Heart left ventricle (tissue), 16 donors: Measurements from ENCODE around the gene SHMT2. TPM values are rescaled to one million over a fixed set of nuclear protein-coding genes. Genes with fewer than 3 reads are reported as not detected.

Experiments
- ATAC-seq, 4 donors: fragments of 200-7000 bp; cut with Tn5 transposase; one replicate each; pipeline ENCODE4 v1.9.1; 2020 to 2022; ENCODE audit warnings: moderate library complexity in 4 of 4, mild to moderate bottlenecking in 3 of 4, moderate number of reproducible peaks in 1 of 4
- DNase-seq, 5 donors: peaks; one replicate each; pipeline ENCODE4 v3.0.0-alpha.2; 2020
- H3K27ac ChIP-seq, 12 donors: fragments of 200-600 bp; sonication (generic) in 4 of 12; one replicate each; pipeline versions ENCODE4 v1.5.0 to v1.8.0; 2016 to 2022; ENCODE audit warnings: mild to moderate bottlenecking in 2 of 12
- H3K27me3 ChIP-seq, 9 donors: fragments of 200-600 bp; sonication (generic) in 2 of 9; one replicate each; pipeline versions ENCODE4 v1.5.1 to v1.8.0; 2016 to 2022; ENCODE audit warnings: mild to moderate bottlenecking in 3 of 9
- H3K36me3 ChIP-seq, 9 donors: fragments of 200-600 bp; sonication (generic) in 2 of 9; one replicate each; pipeline versions ENCODE4 v1.5.0 to v1.8.0; 2018 to 2022; ENCODE audit warnings: mild to moderate bottlenecking in 2 of 9
- H3K4me1 ChIP-seq, 12 donors: fragments of 200-600 bp; sonication (generic) in 4 of 12; one replicate each; pipeline versions ENCODE4 v1.5.0 to v1.8.0; 2016 to 2022; ENCODE audit warnings: mild to moderate bottlenecking in 3 of 12
- H3K4me3 ChIP-seq, 12 donors: fragments of 200-600 bp; sonication (generic) in 4 of 12; one replicate each; pipeline versions ENCODE4 v1.5.0 to v1.8.0; 2017 to 2022; ENCODE audit warnings: mild to moderate bottlenecking in 9 of 12, moderate library complexity in 4 of 12
- H3K9me3 ChIP-seq, 12 donors: fragments of 200-600 bp; sonication (generic) in 4 of 12; one replicate each; pipeline versions ENCODE4 v1.5.0 to v1.8.0; 2016 to 2022; ENCODE audit warnings: mild to moderate bottlenecking in 1 of 12
- POLR2A ChIP-seq, 2 donors: fragments of 450-650 bp; IDR thresholded peaks; one replicate each; pipeline ENCODE4 v1.6.1; 2017; ENCODE audit warnings: antibody characterized with exemption in 2 of 2, mild to moderate bottlenecking in 2 of 2, moderate library complexity in 2 of 2
- WGBS, 4 donors: extraction: QIAGEN DNeasy Blood & Tissue Kit in 2 of 4; methylation state at CpG; one replicate each; pipeline versions ENCODE4 v1.1.5 to v1.1.7; 2013 to 2018; 5-methylcytosine and 5-hydroxymethylcytosine counted together
- intact Hi-C, 10 donors: fragments of 100-400 bp; cut with DNase I; formaldehyde crosslinking; loops; one replicate each; pipeline versions ENCODE4 v1.11.1 to v1.14.2; 2022
- polyA plus RNA-seq, 2 donors: library from polyadenylated mRNA; stranded (reverse); fragments of 200-250 nt; gene quantifications; one replicate each; pipeline ENCODE4 v1.2.3, GENCODE V29; 2013
- total RNA-seq, 9 donors: library from RNA; depleted of rRNA in 2 of 9; stranded (reverse); fragments of >200 nt in 2 of 9; fragmentation: NEBNext Ultra II Directional in 3 of 9; extraction: Animal tissue kit (Norgen Biotek cat#: 25700) in 3 of 9; gene quantifications; one replicate each; pipeline versions ENCODE4 v1.1.0 to v1.2.4, GENCODE V29; 2016 to 2023
- TF ChIP-seq, protein P1 (sequence below), 12 donors: fragments of 200-600 bp; sonication (generic) in 4 of 12; IDR thresholded peaks; one replicate each; pipeline versions ENCODE4 v1.5.0 to v1.8.0; 2018 to 2022; ENCODE audit warnings: antibody characterized with exemption in 12 of 12, mild to moderate bottlenecking in 5 of 12
- donor health status: ischemic (EF 13 %, LVEDD 7.1; RV severe dilation, severe dysfunction).
- donor health status: healthy with polysubstance abuse.
- donor health status: DM: no; HTN: yes; CAD: no.
- donor health status: DM: no; HTN: no; CAD: no.
- donor health status: ischemic (EF 25% LVEDD 6.9; RV normal size, moderate dysfunction).
- donor health status: ischemic (EF 25% LVEDD 5.7; RV mildly dilated, moderate dysfunction).
- donor health status: healthy.
- donor health status: DM: yes; HTN: yes; CAD: no.
- donor health status: ischemic (EF 35%, LVEDD 5.7; RV mildly dilated, moderate dysfunction).
- donor health status: nonischemic (EF 11% LVEDD 7.7; RV severe dilation, severe dysfunction).
- donor health status: DM: yes; HTN: yes; CAD: no.
- donor health status: PGD.
- donor health status: ischemic (EF 29% LVEDD 5.4; RV normal size, mild dysfunction).
- donor health status: nonischemic (EF 23%, LVEDD 6.1; RV moderate dilation, normal function).

Gene SHMT2
- total and polyA plus RNA-seq, 11 donors: 15.9 to 76.5 (median 35.5) TPM

- DNase-seq (peak; percentile 69 to 83 (median 77)), ATAC-seq (peak; percentile 84 to 90 (median 87))
- TF ChIP-seq POLR2A (IDR thresholded peaks at IDR 0.05): no peak
- TF ChIP-seq, protein P1, sequence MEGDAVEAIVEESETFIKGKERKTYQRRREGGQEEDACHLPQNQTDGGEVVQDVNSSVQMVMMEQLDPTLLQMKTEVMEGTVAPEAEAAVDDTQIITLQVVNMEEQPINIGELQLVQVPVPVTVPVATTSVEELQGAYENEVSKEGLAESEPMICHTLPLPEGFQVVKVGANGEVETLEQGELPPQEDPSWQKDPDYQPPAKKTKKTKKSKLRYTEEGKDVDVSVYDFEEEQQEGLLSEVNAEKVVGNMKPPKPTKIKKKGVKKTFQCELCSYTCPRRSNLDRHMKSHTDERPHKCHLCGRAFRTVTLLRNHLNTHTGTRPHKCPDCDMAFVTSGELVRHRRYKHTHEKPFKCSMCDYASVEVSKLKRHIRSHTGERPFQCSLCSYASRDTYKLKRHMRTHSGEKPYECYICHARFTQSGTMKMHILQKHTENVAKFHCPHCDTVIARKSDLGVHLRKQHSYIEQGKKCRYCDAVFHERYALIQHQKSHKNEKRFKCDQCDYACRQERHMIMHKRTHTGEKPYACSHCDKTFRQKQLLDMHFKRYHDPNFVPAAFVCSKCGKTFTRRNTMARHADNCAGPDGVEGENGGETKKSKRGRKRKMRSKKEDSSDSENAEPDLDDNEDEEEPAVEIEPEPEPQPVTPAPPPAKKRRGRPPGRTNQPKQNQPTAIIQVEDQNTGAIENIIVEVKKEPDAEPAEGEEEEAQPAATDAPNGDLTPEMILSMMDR (IDR thresholded peaks at IDR 0.05): no peak
- Histone ChIP-seq H3K9me3 (no peaks in the 10 kb centered on the region), H3K4me3 (no peak overlapping the region), H3K4me1 (peaks cover 0 to 49% (median 20%) of the 10 kb centered on the region in 12 donors), H3K27me3 (no peaks in the 10 kb centered on the region), H3K36me3 (peaks cover 0 to 84% (median 58%) of the 10 kb centered on the region in 9 donors), H3K27ac (peak overlapping the region; percentile 62 to 89 (median 84))
- intact Hi-C loops: no loop called here
- WGBS, 4 donors: 44 to 70% (median 56%) methylated on average over 5 to 6 of the region's 6 CpGs
Observed at GRCh38 chr12:57258977-57259970, 29.8 kb downstream of the SHMT2 start.

- WGBS, 4 donors: 78 to 88% (median 80%) methylated on average over 4 of the region's 4 CpGs
Observed at GRCh38 chr12:57260366-57260765, 30.9 kb downstream of the SHMT2 start.

GRCh38 chr12:57261428-57261865 is 31.9 kb downstream of the SHMT2 start:
- Histone ChIP-seq H3K36me3 (peaks cover 0 to 77% (median 46%) of the 10 kb centered on the region in 9 donors), H3K27ac (peak overlapping the region; percentile 51 to 89 (median 80)), H3K4me1 (peaks cover 0 to 57% (median 22%) of the 10 kb centered on the region in 12 donors), H3K9me3 (no peaks in the 10 kb centered on the region), H3K4me3 (no peak overlapping the region), H3K27me3 (no peaks in the 10 kb centered on the region)
- ATAC-seq (peak; percentile 40 to 55 (median 43)), DNase-seq (no peak)
- TF ChIP-seq POLR2A (IDR thresholded peaks at IDR 0.05): no peak
- TF ChIP-seq, protein P1 (IDR thresholded peaks at IDR 0.05): no peak
- 31 to 51% (median 42%) methylated on average over 2 of the region's 2 CpGs for WGBS, 4 donors
- intact Hi-C loops: loop anchor here in 4 of 10 donors (5.0 kb wide), 1 partner anchor 191 kb away; no protein-coding TSS in a partner anchor

More at GRCh38 chr12:57260366-57260765, 30.9 kb downstream of the SHMT2 start:
- Histone ChIP-seq H3K4me3 (no peak overlapping the region), H3K27ac (peak overlapping the region; percentile 24 to 89 (median 84)), H3K9me3 (no peaks in the 10 kb centered on the region), H3K4me1 (peaks cover 0 to 57% (median 22%) of the 10 kb centered on the region in 12 donors), H3K36me3 (peaks cover 0 to 77% (median 49%) of the 10 kb centered on the region in 9 donors), H3K27me3 (no peaks in the 10 kb centered on the region)
- TF ChIP-seq POLR2A (IDR thresholded peaks at IDR 0.05): no peak
- TF ChIP-seq, protein P1 (IDR thresholded peaks at IDR 0.05): no peak
- intact Hi-C loops: loop anchor here in 4 of 10 donors (5.0 kb wide), 1 partner anchor 192 kb away; no protein-coding TSS in a partner anchor
- ATAC-seq: no peak
- DNase-seq: no peak
